ENCODE results near the gene RAI14.
"Not testable (repeated sequence)": the region's sequence is repeated elsewhere in the genome, so short reads cannot be mapped to it uniquely, and the experiment has no call there.

DNA sequence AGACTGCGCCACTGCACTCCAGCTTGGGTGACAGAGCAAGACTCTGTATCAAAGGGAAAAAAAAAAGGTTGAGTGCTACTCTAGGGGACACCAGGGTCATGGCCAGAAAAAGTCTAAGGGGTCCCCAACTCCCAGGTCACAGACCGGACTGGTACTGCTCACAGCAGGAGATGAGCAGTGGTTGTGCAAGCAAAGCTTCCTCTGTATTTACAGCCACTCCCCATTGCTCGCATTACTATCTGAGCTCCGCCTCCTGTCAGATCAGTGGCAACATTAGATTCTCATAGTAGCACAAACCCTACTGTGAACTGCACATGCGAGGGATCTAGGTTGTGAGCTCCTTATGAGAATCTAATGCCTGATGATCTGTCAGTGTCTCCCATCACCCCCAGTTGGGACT lies 103.1 kb downstream of the RAI14 start:
- TF ChIP-seq, protein P1, sequence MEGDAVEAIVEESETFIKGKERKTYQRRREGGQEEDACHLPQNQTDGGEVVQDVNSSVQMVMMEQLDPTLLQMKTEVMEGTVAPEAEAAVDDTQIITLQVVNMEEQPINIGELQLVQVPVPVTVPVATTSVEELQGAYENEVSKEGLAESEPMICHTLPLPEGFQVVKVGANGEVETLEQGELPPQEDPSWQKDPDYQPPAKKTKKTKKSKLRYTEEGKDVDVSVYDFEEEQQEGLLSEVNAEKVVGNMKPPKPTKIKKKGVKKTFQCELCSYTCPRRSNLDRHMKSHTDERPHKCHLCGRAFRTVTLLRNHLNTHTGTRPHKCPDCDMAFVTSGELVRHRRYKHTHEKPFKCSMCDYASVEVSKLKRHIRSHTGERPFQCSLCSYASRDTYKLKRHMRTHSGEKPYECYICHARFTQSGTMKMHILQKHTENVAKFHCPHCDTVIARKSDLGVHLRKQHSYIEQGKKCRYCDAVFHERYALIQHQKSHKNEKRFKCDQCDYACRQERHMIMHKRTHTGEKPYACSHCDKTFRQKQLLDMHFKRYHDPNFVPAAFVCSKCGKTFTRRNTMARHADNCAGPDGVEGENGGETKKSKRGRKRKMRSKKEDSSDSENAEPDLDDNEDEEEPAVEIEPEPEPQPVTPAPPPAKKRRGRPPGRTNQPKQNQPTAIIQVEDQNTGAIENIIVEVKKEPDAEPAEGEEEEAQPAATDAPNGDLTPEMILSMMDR (IDR thresholded peaks at IDR 0.05; ENCODE audit: low read length) = not testable (repeated sequence)
- not testable (repeated sequence) for TF ChIP-seq EZH2phosphoT487 (IDR thresholded peaks at IDR 0.05; ENCODE audit: low read length); EZH2 (optimal IDR thresholded peaks at IDR 0.05; ENCODE audit: low read depth, low read length)

Measured in MM.1S (cell line).